Liver (tissue), 3 donors: ENCODE measurements around the gene HOXD11.

Source experiments
- HNF4G ChIP-seq: IDR thresholded peaks from 2 replicates; pipeline ENCODE4 v1.6.1; 2016; ENCODE audit warnings: antibody characterized with exemption
- JUND ChIP-seq, 2 donors: IDR thresholded peaks; 2 replicates each; pipeline ENCODE4 v1.6.1; 2016; ENCODE audit warnings: antibody characterized with exemption in 2 of 2
- SP1 ChIP-seq: IDR thresholded peaks from 2 replicates; pipeline ENCODE4 v1.6.1; 2018; ENCODE audit warnings: antibody characterized with exemption, mild to moderate bottlenecking
- YY1 ChIP-seq: IDR thresholded peaks from 2 replicates; pipeline ENCODE4 v1.6.1; 2016; ENCODE audit warnings: antibody characterized with exemption, mild to moderate bottlenecking
- TF ChIP-seq, protein P1 (sequence below): fragments of 150-350 bp; IDR thresholded peaks from 2 replicates; pipeline ENCODE4 v1.5.1; 2017; ENCODE audit warnings: improper control_type of control experiment, low read depth, low read length; ENCODE audit not compliant: missing input control
- TF ChIP-seq, protein P2 (sequence below): IDR thresholded peaks from 2 replicates; pipeline ENCODE4 v1.6.1; 2016; ENCODE audit warnings: antibody characterized with exemption, mild to moderate bottlenecking
- TF ChIP-seq, protein P3 (sequence below): IDR thresholded peaks from 2 replicates; pipeline ENCODE4 v1.6.1; 2016; ENCODE audit warnings: antibody characterized with exemption
- TF ChIP-seq, protein P4 (sequence below): IDR thresholded peaks from 2 replicates; pipeline ENCODE4 v1.6.1; 2016; ENCODE audit warnings: antibody characterized with exemption
- donor health status: healthy.
- donor health status: healthy.

DNA sequence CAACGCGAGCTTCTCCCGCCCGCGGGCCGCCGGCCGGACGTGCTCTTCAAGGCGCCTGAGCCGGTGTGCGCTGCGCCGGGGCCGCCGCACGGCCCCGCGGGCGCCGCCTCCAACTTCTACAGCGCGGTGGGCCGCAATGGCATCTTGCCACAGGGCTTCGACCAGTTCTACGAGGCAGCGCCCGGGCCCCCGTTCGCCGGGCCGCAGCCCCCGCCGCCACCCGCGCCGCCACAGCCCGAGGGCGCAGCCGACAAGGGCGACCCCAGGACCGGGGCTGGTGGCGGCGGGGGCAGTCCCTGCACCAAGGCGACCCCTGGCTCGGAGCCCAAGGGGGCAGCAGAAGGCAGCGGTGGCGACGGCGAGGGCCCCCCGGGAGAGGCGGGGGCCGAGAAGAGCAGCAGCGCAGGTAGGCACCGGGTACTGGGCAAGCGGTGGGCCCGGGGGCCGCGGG is 676 bp downstream of the HOXD11 start:
- TF ChIP-seq, protein P1, sequence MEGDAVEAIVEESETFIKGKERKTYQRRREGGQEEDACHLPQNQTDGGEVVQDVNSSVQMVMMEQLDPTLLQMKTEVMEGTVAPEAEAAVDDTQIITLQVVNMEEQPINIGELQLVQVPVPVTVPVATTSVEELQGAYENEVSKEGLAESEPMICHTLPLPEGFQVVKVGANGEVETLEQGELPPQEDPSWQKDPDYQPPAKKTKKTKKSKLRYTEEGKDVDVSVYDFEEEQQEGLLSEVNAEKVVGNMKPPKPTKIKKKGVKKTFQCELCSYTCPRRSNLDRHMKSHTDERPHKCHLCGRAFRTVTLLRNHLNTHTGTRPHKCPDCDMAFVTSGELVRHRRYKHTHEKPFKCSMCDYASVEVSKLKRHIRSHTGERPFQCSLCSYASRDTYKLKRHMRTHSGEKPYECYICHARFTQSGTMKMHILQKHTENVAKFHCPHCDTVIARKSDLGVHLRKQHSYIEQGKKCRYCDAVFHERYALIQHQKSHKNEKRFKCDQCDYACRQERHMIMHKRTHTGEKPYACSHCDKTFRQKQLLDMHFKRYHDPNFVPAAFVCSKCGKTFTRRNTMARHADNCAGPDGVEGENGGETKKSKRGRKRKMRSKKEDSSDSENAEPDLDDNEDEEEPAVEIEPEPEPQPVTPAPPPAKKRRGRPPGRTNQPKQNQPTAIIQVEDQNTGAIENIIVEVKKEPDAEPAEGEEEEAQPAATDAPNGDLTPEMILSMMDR = no peak
- TF ChIP-seq, protein P2, sequence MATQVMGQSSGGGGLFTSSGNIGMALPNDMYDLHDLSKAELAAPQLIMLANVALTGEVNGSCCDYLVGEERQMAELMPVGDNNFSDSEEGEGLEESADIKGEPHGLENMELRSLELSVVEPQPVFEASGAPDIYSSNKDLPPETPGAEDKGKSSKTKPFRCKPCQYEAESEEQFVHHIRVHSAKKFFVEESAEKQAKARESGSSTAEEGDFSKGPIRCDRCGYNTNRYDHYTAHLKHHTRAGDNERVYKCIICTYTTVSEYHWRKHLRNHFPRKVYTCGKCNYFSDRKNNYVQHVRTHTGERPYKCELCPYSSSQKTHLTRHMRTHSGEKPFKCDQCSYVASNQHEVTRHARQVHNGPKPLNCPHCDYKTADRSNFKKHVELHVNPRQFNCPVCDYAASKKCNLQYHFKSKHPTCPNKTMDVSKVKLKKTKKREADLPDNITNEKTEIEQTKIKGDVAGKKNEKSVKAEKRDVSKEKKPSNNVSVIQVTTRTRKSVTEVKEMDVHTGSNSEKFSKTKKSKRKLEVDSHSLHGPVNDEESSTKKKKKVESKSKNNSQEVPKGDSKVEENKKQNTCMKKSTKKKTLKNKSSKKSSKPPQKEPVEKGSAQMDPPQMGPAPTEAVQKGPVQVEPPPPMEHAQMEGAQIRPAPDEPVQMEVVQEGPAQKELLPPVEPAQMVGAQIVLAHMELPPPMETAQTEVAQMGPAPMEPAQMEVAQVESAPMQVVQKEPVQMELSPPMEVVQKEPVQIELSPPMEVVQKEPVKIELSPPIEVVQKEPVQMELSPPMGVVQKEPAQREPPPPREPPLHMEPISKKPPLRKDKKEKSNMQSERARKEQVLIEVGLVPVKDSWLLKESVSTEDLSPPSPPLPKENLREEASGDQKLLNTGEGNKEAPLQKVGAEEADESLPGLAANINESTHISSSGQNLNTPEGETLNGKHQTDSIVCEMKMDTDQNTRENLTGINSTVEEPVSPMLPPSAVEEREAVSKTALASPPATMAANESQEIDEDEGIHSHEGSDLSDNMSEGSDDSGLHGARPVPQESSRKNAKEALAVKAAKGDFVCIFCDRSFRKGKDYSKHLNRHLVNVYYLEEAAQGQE = no peak
- TF ChIP-seq JUND (IDR thresholded peaks at IDR 0.05) (no peak), YY1 (no peak), SP1 (no peak), HNF4G (no peak)
- TF ChIP-seq, protein P3, sequence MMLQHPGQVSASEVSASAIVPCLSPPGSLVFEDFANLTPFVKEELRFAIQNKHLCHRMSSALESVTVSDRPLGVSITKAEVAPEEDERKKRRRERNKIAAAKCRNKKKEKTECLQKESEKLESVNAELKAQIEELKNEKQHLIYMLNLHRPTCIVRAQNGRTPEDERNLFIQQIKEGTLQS = no peak
- TF ChIP-seq, protein P4, sequence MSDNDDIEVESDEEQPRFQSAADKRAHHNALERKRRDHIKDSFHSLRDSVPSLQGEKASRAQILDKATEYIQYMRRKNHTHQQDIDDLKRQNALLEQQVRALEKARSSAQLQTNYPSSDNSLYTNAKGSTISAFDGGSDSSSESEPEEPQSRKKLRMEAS = no peak
